HepG2 (cell line): ENCODE data around the gene TSPYL1. TPM values are rescaled to one million over a fixed set of nuclear protein-coding genes. Genes with fewer than 3 reads are reported as not detected.

Experiments
- CBX1 ChIP-seq: IDR thresholded peaks from one replicate; pipeline ENCODE4 v1.6.1; 2016; ENCODE audit warnings: antibody characterized with exemption, low read depth
- DMAP1 ChIP-seq: IDR thresholded peaks from 2 replicates; pipeline ENCODE4 v1.6.1; 2016
- GABPB1 ChIP-seq: IDR thresholded peaks from 2 replicates; pipeline ENCODE4 v1.6.1; 2016; ENCODE audit warnings: mild to moderate bottlenecking, missing genetic modification reagents, moderate library complexity, missing compliant biosample characterization
- HIVEP1 ChIP-seq: sonication (generic); formaldehyde crosslinking; IDR thresholded peaks from 2 replicates; pipeline ENCODE4 v1.4.0; 2020; ENCODE audit warnings: mild to moderate bottlenecking, missing genetic modification reagents
- HOXA7 ChIP-seq: sonication (generic); formaldehyde crosslinking; IDR thresholded peaks from 2 replicates; pipeline ENCODE4 v1.8.1; 2022; ENCODE audit warnings: mild to moderate bottlenecking, missing genetic modification reagents, moderate library complexity
- MAFG ChIP-seq: sonication (generic); formaldehyde crosslinking; IDR thresholded peaks from 2 replicates; pipeline ENCODE4 v1.5.1; 2020; ENCODE audit warnings: mild to moderate bottlenecking, missing genetic modification reagents
- YY1 ChIP-seq: IDR thresholded peaks from 2 replicates; pipeline ENCODE4 v1.6.1; 2011; ENCODE audit warnings: low read length, low read depth, moderate library complexity, mild to moderate bottlenecking; ENCODE audit not compliant: insufficient read depth, insufficient replicate concordance
- ZBTB26 ChIP-seq: IDR thresholded peaks from 2 replicates; pipeline ENCODE4 v1.6.1; 2016; ENCODE audit warnings: missing compliant biosample characterization, missing genetic modification reagents, borderline replicate concordance
- ZNF646 ChIP-seq: sonication (generic); formaldehyde crosslinking; IDR thresholded peaks from 2 replicates; pipeline ENCODE4 v1.9.0; 2021; ENCODE audit warnings: mild to moderate bottlenecking, missing genetic modification reagents
- ZNF816 ChIP-seq: sonication (generic); formaldehyde crosslinking; IDR thresholded peaks from 2 replicates; pipeline ENCODE4 v1.8.0; 2022; ENCODE audit warnings: missing genetic modification reagents, mild to moderate bottlenecking, borderline replicate concordance
- polyA plus RNA-seq, 8 experiments: library from polyadenylated mRNA; depleted of rRNA in 3 of 8; stranded (reverse) in 7 of 8; unstranded in 1 of 8; fragments of >200 nt; fragmentation: Illumina TruSeq in 4 of 8; extraction: Trizol in 4 of 8; gene quantifications; 2 replicates each; pipeline versions ENCODE4 v1.2.1 to v1.2.3, GENCODE V29; 2011 to 2016; ENCODE audit warnings: low read depth in 4 of 8, missing spikeins in 1 of 8, mixed read lengths in 1 of 8; ENCODE audit not compliant: insufficient read depth in 1 of 8
- total RNA-seq, 5 experiments: library from RNA; depleted of rRNA; stranded (reverse); fragments of >200 nt; fragmentation: Illumina TruSeq; extraction: Trizol; gene quantifications; 2 replicates each; pipeline ENCODE4 v1.2.3, GENCODE V29; 2016; ENCODE audit warnings: low read depth in 1 of 5
- TF ChIP-seq, protein P1 (sequence below): sonication (generic); formaldehyde crosslinking; IDR thresholded peaks from 2 replicates; pipeline ENCODE4 v1.8.1; 2023; ENCODE audit warnings: mild to moderate bottlenecking, moderate library complexity, missing genetic modification reagents
- TF ChIP-seq, protein P2 (sequence below): IDR thresholded peaks from 2 replicates; pipeline ENCODE4 v1.6.1; 2016; ENCODE audit warnings: low read depth, control low read depth
- TF ChIP-seq, protein P3 (sequence below): sonication (generic); formaldehyde crosslinking; IDR thresholded peaks from 2 replicates; pipeline ENCODE4 v1.4.0; 2020; ENCODE audit warnings: missing genetic modification reagents; ENCODE audit errors: not compliant biosample characterization

TSPYL1 gene
- total and polyA plus RNA-seq, 2 of the 13 experiments (the other 11 are each of a cell fraction or from before 2014, with no cell fraction given), result 28.3 to 93.0 TPM

GRCh38 chr6:116253505-116254296 is 26.0 kb downstream of the TSPYL1 start, which contains the start of gene TSPYL4 (continued):
- 0 out of 2 replicates have a peak, but pooled peaks have one; percentile 62 for TF ChIP-seq ZBTB26 (CRISPR knock-in tag)
- no peak for TF ChIP-seq CBX1
- TF ChIP-seq, protein P1, sequence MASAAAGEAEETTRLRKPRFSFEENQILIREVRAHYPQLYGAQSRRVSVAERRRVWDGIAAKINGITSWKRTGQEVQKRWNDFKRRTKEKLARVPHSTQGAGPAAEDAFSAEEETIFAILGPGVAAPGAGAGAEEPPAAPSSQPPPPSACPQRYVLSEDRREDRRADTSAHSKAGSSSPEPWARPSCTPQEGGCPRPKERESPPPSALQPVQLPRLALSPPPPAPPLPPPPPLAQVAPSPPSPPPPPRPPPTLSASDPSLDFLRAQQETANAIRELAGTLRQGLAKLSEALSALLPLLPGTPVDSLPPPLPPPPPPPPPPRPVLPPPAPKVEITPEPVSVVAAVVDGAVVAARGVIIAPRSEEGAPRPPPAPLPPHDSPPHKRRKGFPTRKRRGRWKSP, result peak; percentile 95
- no peak for TF ChIP-seq MAFG
- no peak for TF ChIP-seq HOXA7 (CRISPR knock-in tag)
- no peak for TF ChIP-seq ZNF816 (CRISPR knock-in tag)
- peak; percentile 62 for TF ChIP-seq YY1
- TF ChIP-seq, protein P2, sequence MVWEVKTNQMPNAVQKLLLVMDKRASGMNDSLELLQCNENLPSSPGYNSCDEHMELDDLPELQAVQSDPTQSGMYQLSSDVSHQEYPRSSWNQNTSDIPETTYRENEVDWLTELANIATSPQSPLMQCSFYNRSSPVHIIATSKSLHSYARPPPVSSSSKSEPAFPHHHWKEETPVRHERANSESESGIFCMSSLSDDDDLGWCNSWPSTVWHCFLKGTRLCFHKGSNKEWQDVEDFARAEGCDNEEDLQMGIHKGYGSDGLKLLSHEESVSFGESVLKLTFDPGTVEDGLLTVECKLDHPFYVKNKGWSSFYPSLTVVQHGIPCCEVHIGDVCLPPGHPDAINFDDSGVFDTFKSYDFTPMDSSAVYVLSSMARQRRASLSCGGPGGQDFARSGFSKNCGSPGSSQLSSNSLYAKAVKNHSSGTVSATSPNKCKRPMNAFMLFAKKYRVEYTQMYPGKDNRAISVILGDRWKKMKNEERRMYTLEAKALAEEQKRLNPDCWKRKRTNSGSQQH, result 0 out of 2 replicates have a peak, but pooled peaks have one; percentile 71
- peak; percentile 75; the same call in 1 of the 2 replicates for TF ChIP-seq HIVEP1
- TF ChIP-seq ZNF646, result no peak
- TF ChIP-seq, protein P3, sequence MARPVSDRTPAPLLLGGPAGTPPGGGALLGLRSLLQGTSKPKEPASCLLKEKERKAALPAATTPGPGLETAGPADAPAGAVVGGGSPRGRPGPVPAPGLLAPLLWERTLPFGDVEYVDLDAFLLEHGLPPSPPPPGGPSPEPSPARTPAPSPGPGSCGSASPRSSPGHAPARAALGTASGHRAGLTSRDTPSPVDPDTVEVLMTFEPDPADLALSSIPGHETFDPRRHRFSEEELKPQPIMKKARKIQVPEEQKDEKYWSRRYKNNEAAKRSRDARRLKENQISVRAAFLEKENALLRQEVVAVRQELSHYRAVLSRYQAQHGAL (CRISPR knock-in tag), result no peak
- TF ChIP-seq DMAP1 (CRISPR knock-in tag), result peak; percentile 67; the same call in 1 of the 2 replicates
- TF ChIP-seq GABPB1 (CRISPR knock-in tag), result peak; percentile 90
